ENCODE results near the gene SUSD5.

SUSD5 gene

GRCh38 chr3:33218446-33219174 lies at the start of gene SUSD5:
Gene SUSD5 (minus strand): TSS chr3:33218810. CDS start chr3:33218797, 13 bp downstream.
- DNase-seq: peak; percentile 27

- no peak for DNase-seq
These were observed 41.5 kb upstream of the SUSD5 start for GRCh38 chr3:33260104-33260503.

DNA sequence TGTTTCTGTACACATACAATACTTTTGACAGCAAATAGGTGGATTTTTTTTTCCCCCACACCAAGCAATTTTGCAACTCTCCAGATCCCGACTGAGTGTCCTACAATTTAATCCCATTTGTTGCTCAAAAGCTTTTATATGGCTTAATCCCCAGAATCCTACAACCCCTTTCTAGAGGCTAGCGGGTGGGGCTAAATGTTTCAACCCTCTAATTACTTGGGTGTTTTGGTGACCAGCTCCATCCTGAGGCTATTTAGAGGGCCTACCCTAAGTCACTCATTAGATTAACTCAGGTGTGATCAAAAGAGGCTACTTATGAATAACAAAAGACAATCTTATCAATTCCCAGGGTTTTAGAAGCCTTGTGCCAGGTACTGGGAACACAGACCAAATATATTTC lies 37.6 kb upstream of the SUSD5 start:
- DNase-seq: no peak

DNA sequence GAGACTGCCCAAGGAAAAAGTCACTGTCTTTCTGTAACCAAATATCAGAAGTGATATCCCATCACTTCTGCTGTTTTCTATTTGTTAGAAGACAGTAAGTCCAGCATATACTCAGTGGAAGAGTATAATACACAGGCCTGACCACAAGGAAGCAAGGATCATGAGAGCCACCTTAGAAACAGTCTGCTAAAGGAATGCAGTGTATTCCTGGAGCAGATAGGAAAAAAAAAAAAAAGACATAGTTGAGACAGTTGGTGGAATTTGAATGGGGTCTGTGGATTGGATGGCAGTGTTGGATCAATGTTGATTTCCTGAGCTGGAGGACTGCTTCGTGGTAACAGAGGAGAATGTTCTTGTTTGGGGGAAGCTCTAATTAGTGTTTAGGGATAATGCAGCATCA lies 32.1 kb upstream of the SUSD5 start:
- no peak for DNase-seq

DNA sequence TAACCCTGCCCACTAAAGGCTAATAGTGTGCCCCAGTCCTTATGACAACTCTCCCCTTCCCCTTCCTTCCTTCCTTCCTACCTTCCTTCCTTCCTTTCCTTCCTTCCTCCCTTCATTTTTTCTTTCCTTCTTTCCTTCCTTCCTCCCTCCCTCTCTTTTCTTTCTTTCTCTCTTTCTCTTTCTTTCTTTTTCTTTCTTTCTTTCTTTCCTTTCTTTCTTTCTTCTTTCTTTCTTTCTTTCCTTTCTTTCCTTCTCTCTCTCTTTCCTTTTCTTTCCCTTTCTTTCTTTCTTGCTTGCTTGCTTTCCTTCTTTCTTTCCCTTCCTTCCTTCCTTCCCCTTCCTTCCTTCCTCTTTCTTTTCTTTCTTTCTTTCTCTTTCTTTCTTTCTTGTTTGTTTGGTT lies 28.2 kb upstream of the SUSD5 start:
- DNase-seq: no peak

GRCh38 chr3:33240261-33240660 lies 21.7 kb upstream of the SUSD5 start:
- no peak for DNase-seq

- DNase-seq: no peak
These were observed 20.3 kb upstream of the SUSD5 start for GRCh38 chr3:33238923-33239322.

GRCh38 chr3:33237439-33237838 lies 18.8 kb upstream of the SUSD5 start:
- DNase-seq: no peak

GRCh38 chr3:33236005-33236404 lies 17.4 kb upstream of the SUSD5 start:
- no peak for DNase-seq

DNA sequence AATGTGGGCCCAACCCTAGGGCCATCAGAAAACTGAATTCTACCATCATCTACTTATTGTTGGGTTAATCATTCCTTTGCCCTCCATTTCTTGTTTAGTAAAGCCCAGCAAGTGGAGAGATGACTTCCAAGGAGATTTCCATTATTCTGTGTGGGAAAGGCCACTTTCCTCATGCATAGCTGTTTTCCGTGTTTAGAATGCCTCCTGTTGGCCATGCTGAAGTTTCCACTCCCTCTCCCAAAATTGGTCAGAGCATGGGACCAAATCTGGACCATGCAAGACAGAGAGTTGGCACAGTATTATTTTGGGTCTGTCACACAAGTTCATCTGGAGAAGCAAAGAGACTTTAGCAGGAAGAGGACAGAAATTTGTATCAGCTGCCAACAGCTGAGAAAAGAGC lies 15.3 kb upstream of the SUSD5 start:
- no peak for DNase-seq

DNA sequence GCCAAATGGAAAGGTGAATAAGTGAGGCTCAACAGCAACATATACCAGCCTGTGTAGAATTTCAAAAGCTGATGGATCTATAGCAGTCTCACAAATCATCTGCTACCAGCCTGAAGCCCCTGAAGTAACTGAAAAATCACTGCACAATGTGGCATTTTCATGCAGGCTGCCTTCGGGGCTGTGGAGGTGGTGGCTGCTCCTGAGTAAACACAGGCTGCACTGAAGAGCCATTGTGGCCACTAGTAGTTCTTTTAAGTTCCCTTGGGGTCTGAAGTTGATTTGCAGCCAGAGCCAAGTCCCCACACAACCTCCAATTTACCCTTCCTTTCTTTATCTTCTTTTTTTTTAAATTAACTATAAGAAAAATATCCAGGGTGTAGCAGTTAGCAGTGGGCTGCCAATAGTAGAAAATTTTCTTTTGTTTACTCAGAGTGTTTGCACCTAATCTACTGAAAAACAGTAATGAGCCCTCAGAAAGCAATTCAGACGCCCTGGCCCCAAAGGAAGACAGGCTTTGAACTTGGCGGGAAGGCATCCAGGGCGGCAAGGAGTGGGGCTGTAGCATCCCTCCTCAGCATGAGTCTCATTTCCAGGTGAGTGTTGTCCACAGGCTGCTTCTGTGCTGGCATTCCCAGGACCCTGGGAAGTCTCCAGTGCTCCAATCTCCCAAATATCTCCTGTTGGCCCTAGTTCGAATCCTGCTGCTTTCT lies 13.3 kb upstream of the SUSD5 start:
- no peak for DNase-seq

- DNase-seq: no peak
These were observed 11.3 kb upstream of the SUSD5 start for GRCh38 chr3:33229947-33230346.

DNA sequence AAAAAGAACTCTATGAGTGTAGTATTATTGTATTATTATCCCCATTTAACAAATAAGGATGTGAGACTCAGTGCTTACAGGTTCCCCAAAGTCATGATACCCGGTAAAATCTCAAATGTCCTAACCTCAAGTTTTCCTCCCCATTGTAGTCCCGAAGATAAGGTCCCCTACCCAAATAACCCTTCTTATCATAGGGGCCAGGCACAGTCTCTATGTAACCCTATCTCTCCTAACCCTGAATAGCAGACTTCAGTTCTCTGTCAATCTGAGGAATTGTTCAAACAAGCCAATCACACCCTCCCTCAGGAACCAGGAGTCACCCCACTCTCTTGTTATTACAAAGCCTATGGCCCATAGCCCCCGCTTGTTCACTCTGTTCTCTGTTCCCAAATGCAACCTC lies 10.5 kb upstream of the SUSD5 start:
- no peak for DNase-seq

GRCh38 chr3:33221241-33221640 lies 2.6 kb upstream of the SUSD5 start:
- DNase-seq: no peak

DNA sequence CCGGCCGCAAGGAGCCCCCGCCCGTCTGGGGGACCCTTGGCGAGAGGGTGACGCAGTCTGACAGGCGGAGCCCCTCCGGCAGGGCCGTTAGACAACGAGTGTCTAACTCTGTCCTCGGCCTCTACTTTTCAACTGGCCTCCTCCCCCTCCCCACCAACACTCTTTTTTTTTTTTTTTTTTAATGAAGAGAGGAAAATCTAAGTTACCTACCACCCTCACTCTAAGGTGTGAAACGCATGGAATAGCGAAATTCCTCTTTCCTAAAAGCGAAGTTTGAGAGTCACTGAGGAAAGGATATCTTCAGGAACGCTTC lies 521 bp upstream of the SUSD5 start:
- no peak for DNase-seq

DNA sequence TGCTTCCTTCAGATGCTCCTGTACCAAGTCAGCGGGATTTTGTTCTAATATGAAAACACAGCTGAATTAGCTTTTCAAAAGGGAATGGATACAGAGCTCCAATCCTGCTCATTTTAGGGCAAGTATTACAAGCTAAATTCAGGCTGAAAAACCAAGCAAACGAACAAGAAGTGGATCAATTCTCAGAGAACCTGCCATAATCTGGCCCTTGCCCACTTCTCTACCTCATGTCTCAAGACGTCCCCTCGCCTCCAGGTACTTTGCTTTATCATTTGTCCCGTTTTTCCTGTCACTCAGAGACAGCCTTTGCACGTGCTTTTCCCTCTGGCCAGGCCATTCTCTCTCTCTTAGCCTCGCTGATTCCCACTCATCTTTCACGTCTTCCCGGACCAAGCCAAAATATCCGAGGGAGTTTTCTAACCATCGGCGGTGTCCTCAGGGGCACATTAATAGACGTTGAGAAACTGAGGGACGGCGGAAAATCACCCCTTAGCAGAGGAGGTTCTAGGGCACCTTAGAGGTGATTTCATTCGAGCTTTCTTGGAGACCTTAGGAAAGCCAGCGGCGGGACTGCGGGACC lies 654 bp downstream of the SUSD5 start:
- no peak for DNase-seq

- no peak for DNase-seq
These were observed 2.9 kb downstream of the SUSD5 start for GRCh38 chr3:33215739-33216138.

- DNase-seq: no peak
These were observed 6.2 kb downstream of the SUSD5 start for GRCh38 chr3:33212406-33212805.

DNA sequence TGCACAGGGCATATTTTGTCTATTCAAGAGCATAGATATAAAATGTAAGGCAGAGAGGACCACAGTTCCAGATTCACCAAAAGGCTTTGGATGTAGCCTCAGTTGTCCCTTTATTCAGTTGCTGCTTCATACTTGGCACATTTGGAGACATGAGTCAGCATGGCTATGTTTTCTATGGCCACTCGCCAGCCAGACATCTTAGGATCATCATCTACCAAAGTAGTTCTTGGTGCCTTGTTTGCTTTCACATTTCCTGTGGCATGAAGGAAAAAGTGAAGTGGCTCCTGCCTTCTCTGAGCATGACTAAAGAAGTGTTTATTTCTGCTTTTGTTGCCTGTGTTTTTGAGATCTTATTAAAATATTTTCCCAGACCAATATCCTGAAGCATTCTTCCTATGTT lies 7.2 kb downstream of the SUSD5 start:
- DNase-seq: peak; percentile 81

DNA sequence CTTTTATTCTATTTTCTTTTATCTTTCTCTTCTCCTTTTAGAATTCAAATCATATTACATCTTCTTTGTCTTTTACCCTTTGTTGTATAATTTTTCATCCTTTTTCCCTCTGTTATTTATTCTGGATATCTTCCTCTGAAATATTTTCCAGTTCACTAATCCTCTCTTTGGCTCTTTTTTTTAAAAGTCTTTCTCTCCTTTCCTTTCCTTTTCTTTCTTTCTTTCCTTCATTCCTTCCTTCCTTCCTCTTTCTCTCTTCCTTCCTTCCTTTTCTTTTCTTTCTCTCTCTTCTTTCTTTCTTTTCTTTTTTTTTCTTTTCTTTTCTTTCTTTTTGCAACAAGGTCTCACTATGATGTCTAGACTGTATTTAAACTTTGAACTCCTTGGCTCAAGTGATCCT lies 9.3 kb downstream of the SUSD5 start:
- DNase-seq: no peak

GRCh38 chr3:33202711-33203457 lies 15.7 kb downstream of the SUSD5 start:
- peak; percentile 9 for DNase-seq

DNA sequence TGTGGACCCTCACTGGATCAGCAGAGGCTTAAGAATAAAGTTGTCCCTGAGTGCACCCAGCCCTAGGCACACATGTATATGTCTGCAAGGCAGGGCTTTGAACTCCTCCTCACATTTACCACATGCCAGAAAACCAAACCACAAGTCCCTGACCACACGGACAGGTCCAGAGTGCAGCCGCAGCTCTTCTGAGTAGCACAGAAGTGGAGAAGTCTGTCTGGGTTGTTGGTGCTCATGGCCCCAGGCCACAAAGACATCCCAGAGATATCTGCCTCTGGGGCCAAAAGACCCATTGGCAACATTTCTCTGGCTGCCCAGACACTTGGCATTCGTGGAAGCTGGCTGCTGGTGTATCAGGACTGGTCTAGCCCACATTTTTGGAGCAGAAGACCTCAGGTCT lies 17.4 kb downstream of the SUSD5 start:
- no peak for DNase-seq

DNA sequence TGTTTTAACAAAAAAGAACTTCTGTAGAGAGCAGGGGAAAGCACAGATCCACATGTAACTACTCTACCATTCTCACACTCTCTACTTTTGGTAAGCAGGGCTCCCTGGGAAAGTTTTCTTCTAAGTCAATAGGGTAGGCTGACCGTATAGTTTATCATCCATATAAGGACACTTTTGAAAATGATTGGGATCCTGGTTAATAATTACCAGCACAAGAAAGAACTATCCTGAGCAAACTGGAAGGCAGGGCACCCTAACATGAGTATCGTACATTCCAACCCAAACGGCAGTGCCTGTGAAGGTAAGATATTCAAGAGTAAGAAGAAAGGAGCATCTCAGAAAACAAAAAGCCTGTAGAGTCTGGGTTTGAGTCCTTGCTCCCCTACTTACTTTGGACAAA lies 22.1 kb downstream of the SUSD5 start:
- no peak for DNase-seq

- no peak for DNase-seq
These were observed 24.3 kb downstream of the SUSD5 start for GRCh38 chr3:33194303-33194702.
